HG02642 (cell line): ENCODE measurements around the gene EFNA5.
A peak's percentile ranks its signal among the peaks of the same experiment; 100 is the strongest.

ENCODE experiments used
- ATAC-seq: cut with Tn5 transposase; IDR thresholded peaks from one replicate; pipeline ENCODE4 v1.9.1; 2021; ENCODE audit warnings: mild to moderate bottlenecking; ENCODE audit not compliant: unreplicated experiment, poor library complexity

EFNA5 gene

DNA sequence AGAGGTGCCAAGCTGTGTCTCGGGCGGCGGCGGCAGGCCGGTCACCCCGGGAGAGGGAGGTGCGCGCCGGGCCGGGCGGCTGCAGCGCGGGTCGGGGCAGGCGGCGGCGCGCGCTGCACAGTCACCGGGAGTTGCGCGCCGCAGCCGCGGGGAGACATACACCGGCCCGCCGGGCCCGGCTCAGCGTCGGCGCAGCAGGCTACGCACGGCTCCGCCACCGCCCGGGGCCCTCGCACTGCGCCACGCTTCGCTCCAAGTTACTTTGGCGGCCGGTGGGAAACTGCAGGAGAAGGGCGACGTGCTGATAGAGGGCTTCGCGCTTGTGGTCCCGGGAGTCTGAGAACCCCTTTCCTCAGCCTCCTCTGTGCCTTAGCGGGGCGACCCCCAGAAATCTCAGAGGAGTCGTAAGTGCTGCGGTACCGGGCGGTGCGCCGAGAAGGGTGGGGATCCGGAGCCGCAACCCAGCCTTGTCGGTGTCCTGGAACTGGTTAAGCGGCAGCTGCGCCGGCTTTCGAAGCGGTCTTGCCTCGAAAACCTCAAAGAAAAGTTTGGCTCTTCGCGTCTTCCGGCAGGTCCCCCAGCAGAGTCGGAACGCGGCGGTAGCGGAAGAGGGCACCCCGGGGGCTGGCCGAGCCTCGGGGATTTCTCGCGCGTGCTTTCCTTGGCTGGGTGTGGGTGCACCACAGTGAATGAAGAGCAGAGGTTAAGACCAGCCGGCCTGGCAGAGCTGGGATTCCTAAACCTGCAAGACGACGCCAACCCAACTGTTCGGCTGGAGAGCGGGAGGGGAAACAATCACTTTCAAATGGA, at the start of gene EFNA5:
TSS of gene EFNA5 (minus strand) at position 6 of the 810 bp plus-strand sequence.
- peak; percentile 37 for ATAC-seq

DNA sequence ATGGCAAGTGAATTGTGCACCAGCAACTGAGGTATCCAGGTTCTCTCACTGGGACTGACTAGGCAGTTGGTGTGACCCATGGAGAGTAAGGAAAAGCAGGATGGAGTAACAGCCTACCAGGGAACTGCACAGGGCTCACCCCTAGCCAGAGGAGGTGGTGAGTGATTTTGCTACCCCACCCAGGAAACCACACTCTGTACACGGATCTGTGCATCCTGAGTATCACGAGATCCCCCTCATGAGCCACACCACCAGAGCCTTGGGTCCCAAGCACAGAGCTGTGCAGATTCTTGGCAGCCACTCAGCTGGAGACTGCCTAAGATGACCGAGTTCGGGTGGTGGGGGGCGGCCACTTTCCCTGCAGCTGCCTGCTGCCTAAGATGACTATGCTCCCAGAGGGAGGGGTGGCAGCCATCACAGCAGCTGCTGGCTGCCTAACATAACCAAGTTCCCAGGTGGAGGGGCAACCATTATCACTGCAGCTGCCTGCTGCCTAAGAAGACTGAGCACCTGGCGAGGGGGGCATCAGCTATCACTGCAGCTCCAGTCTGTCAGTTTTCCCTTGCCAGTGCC, 48.4 kb upstream of the EFNA5 start:
- ATAC-seq = no peak

DNA sequence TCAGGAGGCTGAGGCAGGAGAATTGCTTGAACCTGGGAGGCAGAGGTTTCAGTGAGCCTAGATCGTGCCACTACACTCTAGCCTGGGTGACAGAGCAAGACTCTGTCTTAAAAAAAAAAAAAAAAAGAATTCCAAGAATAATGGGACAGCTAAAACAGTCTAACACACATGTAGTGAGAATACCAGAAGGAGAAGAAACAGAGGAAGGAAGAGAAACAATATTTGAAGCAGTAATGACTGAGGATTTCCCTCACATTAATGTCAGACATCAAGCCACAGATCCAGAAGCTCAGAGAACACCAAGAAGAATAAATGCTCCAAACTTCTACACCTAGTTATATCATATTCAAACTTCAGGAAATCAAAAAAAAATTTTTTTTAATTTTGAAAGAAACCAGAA, 47.1 kb upstream of the EFNA5 start:
- no peak for ATAC-seq

DNA sequence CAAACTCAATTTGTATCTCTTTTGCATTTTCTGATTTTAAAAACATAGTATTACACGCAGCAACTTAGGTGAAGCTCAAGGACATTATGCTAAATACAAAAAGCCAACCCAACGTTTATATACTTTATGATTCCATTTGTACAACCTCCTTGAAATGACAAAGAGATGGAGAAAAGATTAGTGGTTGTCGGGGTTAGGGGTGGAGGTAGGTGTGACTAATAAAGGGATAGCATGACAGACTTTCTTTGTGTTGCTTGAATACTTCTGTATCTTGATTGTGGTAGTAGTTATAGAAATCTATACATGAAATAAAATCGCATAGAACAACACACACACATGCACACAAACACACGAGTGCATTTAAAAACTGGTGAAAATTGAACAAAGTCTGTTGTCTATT, 42.5 kb upstream of the EFNA5 start:
- no peak for ATAC-seq

DNA sequence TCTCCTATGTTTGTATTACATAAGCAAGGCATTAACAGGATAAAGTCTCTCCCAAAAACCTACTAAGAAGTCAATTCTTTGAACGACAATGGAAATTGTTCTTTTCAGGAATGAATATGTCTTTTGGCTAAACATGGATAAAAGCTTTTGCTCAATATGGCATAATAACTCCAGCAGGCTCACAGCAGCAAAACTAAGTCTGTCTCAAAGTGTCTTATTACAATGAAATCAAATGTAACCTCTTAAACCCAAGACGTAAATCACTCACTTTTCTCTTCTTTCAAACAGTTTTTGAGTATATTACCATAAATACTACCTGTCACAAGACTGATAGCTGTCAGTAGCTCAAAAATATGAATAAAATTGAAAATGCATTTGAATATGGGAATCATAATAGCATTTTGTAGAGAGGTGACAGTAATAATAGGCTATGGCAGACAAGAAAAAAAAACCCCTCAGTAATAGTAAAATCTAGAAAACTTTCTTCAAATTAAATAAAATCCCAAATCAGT, 41.7 kb upstream of the EFNA5 start:
- no peak for ATAC-seq

DNA sequence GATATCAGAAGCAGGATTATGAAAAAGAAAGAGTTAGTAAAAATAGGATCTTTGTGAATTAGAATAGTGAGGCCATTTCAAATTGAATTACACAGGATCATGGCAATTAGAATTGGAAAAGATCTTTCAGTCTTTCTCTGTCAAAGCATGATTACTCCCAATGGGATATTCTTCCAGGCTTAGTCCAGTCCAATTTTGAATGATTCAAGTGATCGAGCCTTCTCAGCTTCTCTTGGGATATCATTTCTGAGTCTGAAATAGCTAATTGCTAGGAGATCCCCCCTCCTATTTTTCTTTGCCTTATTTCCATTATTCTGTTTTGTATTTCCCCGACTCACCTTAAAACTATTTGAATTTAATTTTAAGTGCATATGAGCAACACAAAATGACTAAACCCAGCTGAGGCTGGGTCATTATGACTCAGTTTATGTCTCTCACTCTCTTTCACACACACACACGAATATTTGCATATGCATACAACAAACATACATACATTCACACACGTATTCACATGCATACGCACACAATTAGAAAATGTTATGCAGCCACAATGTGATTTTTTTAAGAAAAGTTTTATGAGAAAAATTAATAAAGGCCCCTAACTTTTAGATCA, 34.8 kb upstream of the EFNA5 start:
- no peak for ATAC-seq

DNA sequence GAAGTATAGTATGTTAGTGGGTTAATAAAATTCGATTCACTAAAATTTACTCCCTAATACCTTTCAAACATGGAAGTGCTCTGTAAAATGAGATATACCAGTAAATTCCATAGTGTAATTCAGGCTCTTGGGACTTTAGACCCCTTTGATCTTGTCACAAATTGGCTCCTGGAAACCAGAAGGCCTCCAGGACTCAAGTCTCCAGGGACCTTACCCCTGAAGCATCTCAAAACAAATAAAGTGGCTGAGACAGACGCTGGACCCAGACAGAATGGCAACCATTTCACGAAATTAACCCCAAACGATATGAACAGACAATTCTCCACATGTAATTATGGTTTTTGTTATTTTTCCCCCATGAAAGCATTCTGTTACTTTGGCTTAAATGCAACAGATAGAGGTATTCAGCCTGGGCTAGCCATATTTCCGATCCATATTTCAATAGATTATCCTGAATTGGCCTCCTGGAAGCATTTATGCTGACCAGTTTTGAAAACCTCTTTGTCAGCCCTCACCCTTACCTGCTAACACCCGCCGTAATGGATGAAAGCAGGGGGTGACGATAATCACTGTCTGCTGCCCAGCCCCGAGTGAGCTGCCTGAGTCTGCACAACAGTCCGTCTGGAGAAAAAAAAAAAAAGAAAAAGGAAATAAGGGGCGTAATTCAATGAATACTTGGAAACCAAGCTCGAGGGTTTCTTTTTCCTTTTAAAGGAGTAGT, 34.1 kb upstream of the EFNA5 start:
- no peak for ATAC-seq

DNA sequence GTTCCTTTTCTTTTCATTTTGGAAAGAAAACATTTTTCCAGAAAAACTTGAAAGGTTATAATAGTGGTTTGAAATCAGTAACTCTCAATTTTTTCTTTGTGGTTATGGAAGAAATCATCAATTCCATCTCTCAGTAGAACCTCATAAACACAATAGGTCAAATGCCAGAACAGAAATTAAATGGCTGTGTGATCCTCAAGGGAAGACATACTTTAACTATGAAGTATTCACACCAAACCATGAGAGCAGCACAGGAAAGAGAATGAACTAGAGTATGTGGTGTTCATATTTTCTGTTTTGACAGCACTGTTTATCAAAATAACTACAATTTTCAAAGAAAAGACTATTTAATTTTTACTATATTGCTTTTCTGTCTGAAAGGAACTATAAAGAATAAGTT, 29.7 kb upstream of the EFNA5 start:
- no peak for ATAC-seq

DNA sequence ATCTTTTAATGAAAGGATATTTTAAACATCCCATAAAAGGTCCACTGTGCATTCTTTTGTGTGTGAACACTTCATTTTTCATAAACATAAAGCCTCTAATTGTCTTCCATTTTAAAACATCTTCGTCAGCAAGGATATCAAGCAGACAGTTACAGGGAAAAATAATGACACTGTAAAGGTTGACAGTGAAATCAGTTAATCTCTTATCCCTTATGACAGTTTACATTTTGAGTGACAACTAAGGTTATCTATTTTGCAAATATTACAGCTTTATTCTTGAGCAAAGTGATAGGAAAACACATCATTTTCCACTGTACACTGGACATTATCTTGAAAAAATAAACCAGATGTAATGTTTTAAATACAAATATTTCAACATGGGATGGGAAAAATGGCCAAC, 28.7 kb upstream of the EFNA5 start:
- no peak for ATAC-seq

DNA sequence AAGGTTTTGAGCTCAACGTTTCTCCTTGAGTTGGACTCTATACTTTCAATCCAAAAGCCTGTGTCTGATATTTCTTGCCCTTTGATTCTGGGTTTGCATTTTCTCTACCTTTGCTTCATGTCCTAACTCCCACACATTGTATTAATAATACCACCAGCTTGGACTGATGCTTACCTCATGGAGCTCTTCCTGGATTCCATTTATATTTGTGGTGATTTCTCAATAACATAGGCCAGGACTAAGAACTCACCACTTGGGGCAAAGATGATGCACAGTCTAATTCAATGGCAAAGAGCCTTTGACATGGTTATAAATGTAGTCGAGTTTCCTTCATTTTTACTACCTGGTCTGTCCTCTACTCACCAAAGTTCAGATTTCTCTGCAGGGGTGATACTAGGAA, 27.5 kb upstream of the EFNA5 start:
- no peak for ATAC-seq

DNA sequence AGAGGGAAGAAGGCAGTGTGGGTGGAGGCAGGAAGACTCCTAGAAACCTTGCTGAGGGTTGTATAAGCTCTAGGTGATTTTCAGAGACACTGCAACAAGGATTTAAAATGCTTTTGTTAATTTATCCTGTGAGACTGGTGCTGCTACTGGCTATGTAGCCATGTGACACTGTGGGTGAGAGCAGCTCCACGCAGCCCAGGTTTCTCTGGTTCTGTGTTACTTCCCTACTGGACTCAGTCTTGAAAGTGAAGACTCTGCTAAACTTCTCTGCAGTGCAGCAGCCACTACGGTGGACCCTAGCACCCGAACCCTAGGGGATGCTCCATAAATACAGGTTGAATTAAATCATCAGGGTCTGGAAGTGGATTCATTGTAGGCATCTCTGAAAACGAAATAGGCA, 25.8 kb upstream of the EFNA5 start:
- ATAC-seq = no peak

DNA sequence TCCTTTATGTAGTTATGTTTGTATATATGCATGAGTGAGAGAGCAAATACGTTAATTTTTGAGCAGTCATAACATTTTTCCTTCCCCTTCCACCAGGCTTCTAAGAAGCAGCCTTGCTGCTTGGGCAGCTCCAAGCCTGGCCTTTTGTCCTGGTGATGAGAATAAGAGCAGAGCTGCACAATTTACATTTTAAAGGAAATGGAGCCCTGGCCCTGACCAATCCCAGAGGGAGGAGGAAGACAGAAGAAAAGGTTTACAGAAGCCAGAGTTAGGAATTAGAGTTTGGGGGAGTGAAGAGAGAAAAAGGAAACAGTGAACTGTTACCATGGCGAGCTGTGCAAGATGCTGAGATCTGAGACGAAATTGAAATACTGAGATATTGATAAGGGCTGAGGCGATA, 25.3 kb upstream of the EFNA5 start:
- ATAC-seq = no peak

DNA sequence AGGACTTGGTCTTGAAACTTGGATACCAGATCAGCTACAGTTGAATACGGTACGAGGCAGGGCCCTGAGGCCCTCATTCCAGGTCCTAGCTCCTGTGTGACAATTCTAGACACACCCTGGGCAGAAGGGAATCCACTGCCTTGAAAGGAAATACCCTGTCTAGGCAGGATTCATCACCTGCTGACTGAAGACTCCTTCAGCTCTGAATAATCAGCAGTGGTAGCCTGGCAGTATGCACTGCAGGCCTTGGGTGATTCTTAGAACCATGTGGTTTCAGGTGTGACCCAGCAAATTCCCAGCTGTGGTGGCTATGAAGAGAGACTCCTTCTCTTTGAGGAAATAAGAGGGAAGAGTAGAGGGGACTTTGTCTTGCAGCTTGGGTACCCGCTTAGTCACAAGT, 17.2 kb upstream of the EFNA5 start:
- no peak for ATAC-seq

DNA sequence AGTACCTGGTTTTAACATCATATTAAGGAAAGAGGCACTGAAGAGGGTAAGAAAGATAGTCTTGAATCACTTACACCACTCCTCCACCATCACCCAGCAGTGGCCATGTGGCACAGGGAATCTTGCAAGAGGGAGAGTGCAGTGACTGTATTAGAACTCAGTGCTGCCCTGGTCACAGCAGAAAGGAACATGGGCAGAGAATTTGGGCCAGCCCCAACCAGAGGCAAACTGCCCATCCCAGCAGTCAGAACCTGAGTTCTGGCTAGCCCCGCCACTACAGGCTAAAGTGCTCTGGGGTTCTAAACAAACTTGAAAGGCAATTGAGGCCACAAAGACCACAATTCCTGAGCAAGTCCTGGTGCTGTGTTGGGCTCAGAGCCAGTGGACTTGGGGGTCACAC, 16.7 kb upstream of the EFNA5 start:
- ATAC-seq = no peak

DNA sequence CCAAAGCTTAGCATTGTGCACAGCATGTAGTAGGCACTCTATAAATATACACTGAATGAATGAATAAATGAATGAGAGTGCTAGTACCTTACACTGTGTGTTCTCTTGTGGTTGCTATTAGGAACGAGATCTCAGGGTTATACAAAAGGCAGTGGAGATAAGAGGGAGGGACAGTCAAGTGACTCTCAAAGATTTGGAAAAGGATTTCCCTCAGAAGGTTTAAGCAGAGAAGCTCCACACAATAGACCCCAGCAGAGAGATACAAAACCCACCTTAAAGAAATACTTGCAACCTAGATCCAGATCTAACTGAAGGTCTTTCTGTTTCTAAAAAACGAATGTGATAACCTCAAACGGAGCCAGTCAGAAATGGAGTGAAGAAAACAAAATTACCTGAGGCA, 11.8 kb upstream of the EFNA5 start:
- no peak for ATAC-seq

DNA sequence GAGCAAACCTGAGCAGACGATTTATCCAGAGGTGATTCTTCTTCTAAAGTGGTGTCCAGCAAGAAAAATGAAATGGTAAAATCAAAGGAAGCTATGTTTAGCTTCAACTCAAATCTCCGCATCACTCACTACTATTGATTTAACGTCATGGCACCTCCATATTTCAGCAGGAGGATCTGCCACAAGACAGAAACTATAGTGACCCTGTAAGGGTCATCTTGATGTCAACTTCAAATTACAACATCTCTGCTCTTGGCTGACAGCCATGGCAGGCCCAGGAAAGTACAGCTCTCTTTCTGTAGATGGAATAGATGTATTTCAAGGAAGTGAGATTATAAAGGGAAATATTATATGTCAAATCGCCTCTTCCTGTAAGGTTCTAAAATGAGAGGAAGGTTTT, 10.1 kb upstream of the EFNA5 start:
- no peak for ATAC-seq

DNA sequence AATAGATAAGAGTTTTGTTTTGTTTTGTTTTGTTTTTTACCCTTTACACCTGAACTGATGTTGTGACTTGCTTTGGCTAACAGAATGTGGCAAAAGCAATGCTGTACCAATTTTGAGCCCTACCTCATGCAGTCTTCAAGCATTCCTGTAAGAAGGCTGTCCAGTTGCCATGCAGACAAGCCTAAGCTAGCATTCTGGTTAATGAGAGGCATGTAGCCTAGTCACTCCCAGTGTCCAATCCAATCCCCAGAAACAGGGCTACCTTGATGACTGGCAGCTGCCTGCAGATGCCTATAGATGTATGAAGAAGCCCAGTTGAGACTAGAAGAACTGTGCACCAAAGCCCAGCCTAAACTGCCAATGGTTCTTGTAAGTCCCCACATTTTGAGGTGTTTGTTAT, 9.4 kb upstream of the EFNA5 start:
- no peak for ATAC-seq

DNA sequence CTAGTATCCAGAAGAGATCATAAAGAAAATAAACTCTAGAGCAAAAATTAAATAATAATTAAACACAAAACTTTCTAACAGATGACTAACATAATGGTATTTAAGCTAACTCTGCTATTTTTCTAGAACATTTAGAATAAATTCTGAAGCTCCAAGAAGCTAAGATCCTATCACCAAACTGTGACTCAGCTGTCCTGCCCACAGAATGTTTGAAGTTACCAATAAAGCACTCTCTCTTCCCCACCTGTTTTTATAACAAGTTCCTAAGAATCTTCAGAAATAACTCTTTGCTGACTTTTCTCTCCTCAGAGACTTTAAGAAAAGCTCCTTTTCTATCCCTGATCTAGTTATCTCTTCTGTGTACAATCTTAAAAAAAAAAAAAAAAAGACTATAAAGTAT, 6.0 kb upstream of the EFNA5 start:
- ATAC-seq = no peak

DNA sequence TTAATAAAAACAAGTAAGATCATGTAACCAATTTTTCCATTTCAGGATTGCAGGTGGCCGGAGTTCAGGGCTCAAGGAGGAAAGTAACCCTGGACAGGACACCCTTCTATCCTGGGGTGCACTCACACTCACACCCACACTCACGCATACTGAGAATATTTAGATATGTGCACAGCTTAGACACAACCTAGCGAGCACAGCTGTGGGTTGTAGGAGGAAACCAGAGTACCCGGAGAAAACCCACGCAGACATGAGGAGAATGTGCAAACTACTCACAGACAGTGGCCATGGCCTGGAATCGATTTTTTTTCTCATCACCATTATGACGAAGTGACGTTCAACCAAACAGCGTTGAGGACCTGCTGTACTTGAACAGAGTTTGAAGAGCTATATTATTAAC, 4.5 kb upstream of the EFNA5 start:
- ATAC-seq = no peak

DNA sequence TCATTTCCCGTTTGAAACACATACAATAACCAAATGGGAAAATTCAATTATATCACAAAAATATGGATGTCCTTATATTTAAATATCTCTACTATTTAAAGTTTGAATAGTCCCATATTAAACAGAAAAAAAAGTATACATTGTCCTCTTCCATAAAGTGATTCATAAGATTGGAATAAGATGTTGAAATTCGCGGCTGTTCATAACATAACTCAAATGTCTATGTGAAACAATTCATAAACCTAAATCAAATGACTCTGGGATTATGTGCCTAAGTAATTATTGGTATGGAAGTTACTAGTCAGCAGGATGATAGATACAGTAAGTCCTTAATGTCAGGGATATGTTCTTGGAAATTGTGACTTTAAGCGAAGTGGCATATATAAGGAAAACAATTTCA, 3.9 kb upstream of the EFNA5 start:
- ATAC-seq = no peak
